Keratinocyte (primary cell): Measurements from ENCODE around the gene UMODL1. TPM values are rescaled to one million over a fixed set of nuclear protein-coding genes. Genes with fewer than 3 reads are reported as not detected.

Experiments used
- DNase-seq: peaks from one replicate; pipeline ENCODE4 v3.0.0-alpha.2; 2011; ENCODE audit warnings: low read depth, missing footprints, low spot score
- FAIRE-seq: peaks from 2 replicates; lab custom pipeline; 2011; peaks lifted over from hg19 to GRCh38; lab: Jason Lieb, UNC
- H2AFZ ChIP-seq: 2 replicates; pipeline ENCODE4 v1.6.0; 2012; ENCODE audit warnings: low read length, control low read depth, inconsistent platforms; ENCODE audit not compliant: control insufficient read depth
- H3K27ac ChIP-seq: 2 replicates; pipeline ENCODE4 v1.5.1; 2011; ENCODE audit warnings: low read length; ENCODE audit not compliant: control insufficient read depth, insufficient read depth
- H3K27me3 ChIP-seq: 3 replicates; pipeline ENCODE4 v1.6.0; 2011; ENCODE audit warnings: low read length; ENCODE audit not compliant: control insufficient read depth, insufficient read depth; ENCODE audit errors: extremely low read depth
- H3K36me3 ChIP-seq, 2 experiments: 2 replicates in 1 of 2; 3 replicates in 1 of 2; pipeline ENCODE4 v1.5.1; 2011; ENCODE audit warnings: low read length in 2 of 2, mild to moderate bottlenecking in 1 of 2; ENCODE audit not compliant: control insufficient read depth in 2 of 2, insufficient read depth in 2 of 2; ENCODE audit errors: extremely low read depth in 1 of 2
- H3K4me1 ChIP-seq: 3 replicates; pipeline ENCODE4 v1.5.1; 2011; ENCODE audit warnings: low read length; ENCODE audit not compliant: control insufficient read depth, insufficient read depth; ENCODE audit errors: extremely low read depth
- H3K4me2 ChIP-seq: 3 replicates; pipeline ENCODE4 v1.6.0; 2011; ENCODE audit warnings: low read depth, low read length; ENCODE audit not compliant: control insufficient read depth, insufficient read depth; ENCODE audit errors: extremely low read depth
- H3K4me3 ChIP-seq, 3 experiments: fragments of 200-600 bp in 1 of 3; sonication (generic) in 1 of 3; 2 replicates in 2 of 3; 3 replicates in 1 of 3; pipeline ENCODE4 v1.5.1; 2011 to 2016; ENCODE audit warnings: low read length in 3 of 3, mild to moderate bottlenecking in 3 of 3, control low read depth in 2 of 3, inconsistent platforms in 1 of 3, low read depth in 1 of 3, mixed read lengths in 1 of 3, mixed run types in 1 of 3, moderate library complexity in 1 of 3; ENCODE audit not compliant: control insufficient read depth in 2 of 3, insufficient read depth in 2 of 3; ENCODE audit errors: extremely low read depth in 1 of 3
- H3K79me2 ChIP-seq: 2 replicates; pipeline ENCODE4 v1.6.0; 2012; ENCODE audit warnings: low read length; ENCODE audit not compliant: control insufficient read depth, insufficient read depth
- H3K9ac ChIP-seq: 3 replicates; pipeline ENCODE4 v1.6.0; 2011; ENCODE audit warnings: low read length; ENCODE audit not compliant: control insufficient read depth, insufficient read depth; ENCODE audit errors: extremely low read depth
- H3K9me1 ChIP-seq: 3 replicates; pipeline ENCODE4 v1.6.0; 2011; ENCODE audit warnings: low read length; ENCODE audit not compliant: control insufficient read depth, insufficient read depth; ENCODE audit errors: extremely low read depth
- H3K9me3 ChIP-seq: 2 replicates; pipeline ENCODE4 v1.5.1; 2012; ENCODE audit warnings: low read depth, low read length; ENCODE audit not compliant: control insufficient read depth
- H4K20me1 ChIP-seq: 3 replicates; pipeline ENCODE4 v1.6.0; 2011; ENCODE audit warnings: low read length; ENCODE audit not compliant: control insufficient read depth, insufficient read depth; ENCODE audit errors: extremely low read depth
- CTCF ChIP-seq, 3 experiments: IDR thresholded peaks in 1 of 3; conservative IDR thresholded peaks in 1 of 3; optimal IDR thresholded peaks in 1 of 3; 2 replicates in 2 of 3; 3 replicates in 1 of 3; pipeline versions ENCODE3 to v1.5.1; 2011; ENCODE audit warnings: low read length in 3 of 3, mild to moderate bottlenecking in 3 of 3, moderate library complexity in 2 of 3, control low read depth in 1 of 3, inconsistent platforms in 1 of 3; ENCODE audit not compliant: insufficient read depth in 2 of 3; ENCODE audit errors: extremely low read depth in 1 of 3
- EZH2 ChIP-seq: IDR thresholded peaks from one replicate; pipeline ENCODE4 v1.6.1; 2012; ENCODE audit warnings: inconsistent platforms, mild to moderate bottlenecking, low read length, moderate library complexity
- dilution Hi-C: fragments of 300-500 bp; cut with MboI; formaldehyde crosslinking; loops from one replicate; pipeline ENCODE4 v1.7.0; 2020; ENCODE audit warnings: low sequenced_read_pairs; ENCODE audit not compliant: extremely low pct_ligation_motif_present
- polyA plus RNA-seq, 5 experiments: library from polyadenylated mRNA; depleted of rRNA in 3 of 5; stranded (reverse) in 3 of 5; stranded (forward) in 1 of 5; unstranded in 1 of 5; fragments of >200 nt; gene quantifications; 1 replicate in 1 of 5; 2 replicates in 3 of 5; 3 replicates in 1 of 5; pipeline versions ENCODE4 v1.2.1 to v1.2.3, GENCODE V29; 2011 to 2012; ENCODE audit warnings: missing spikeins in 2 of 5, low read depth in 1 of 5, low replicate concordance in 1 of 5

The UMODL1 gene
- polyA plus RNA-seq, 1 donor (not counting 4 experiments of a cell fraction or from before 2014, with no cell fraction given) = 0.03 TPM

GRCh38 chr21:42059721-42060120 is 11.4 kb upstream of the UMODL1 start:
- no peaks in the 10 kb centered on the region for H3K36me3 ChIP-seq
- H3K4me1 ChIP-seq = peaks cover 49% of the 10 kb centered on the region
- TF ChIP-seq CTCF (optimal IDR thresholded peaks at IDR 0.05 in 1 of 3, IDR thresholded peaks at IDR 0.05 in 1 of 3, conservative IDR thresholded peaks at IDR 0.05 in 1 of 3; ENCODE audit: extremely low read depth in 1 of 3, insufficient read depth in 2 of 3, low read length in 3 of 3) = no peak
- no peak for TF ChIP-seq EZH2
- H3K9me3 ChIP-seq = no peaks in the 10 kb centered on the region
- no peak overlapping the region for H3K9ac ChIP-seq
- peaks cover 3% of the 10 kb centered on the region for H3K9me1 ChIP-seq
- FAIRE-seq = no peak
- no peak for DNase-seq
- H3K27me3 ChIP-seq = no peaks in the 10 kb centered on the region
- dilution Hi-C loops = no loop called here
- no peaks in the 10 kb centered on the region for H3K79me2 ChIP-seq
- H3K4me2 ChIP-seq = no peak overlapping the region
- no peak overlapping the region for H3K4me3 ChIP-seq
- no peak overlapping the region for H3K27ac ChIP-seq
- H4K20me1 ChIP-seq = no peaks in the 10 kb centered on the region
- no peak overlapping the region for H2AFZ ChIP-seq

- DNase-seq (no peak), FAIRE-seq (no peak)
- no peak overlapping the region for H3K4me3 ChIP-seq
- H3K4me2 ChIP-seq = no peak overlapping the region
- peaks cover 3% of the 10 kb centered on the region for H3K9me1 ChIP-seq
- H3K9me3 ChIP-seq = no peaks in the 10 kb centered on the region
- H4K20me1 ChIP-seq = no peaks in the 10 kb centered on the region
- H3K79me2 ChIP-seq = no peaks in the 10 kb centered on the region
- no peak for TF ChIP-seq CTCF (optimal IDR thresholded peaks at IDR 0.05 in 1 of 3, IDR thresholded peaks at IDR 0.05 in 1 of 3, conservative IDR thresholded peaks at IDR 0.05 in 1 of 3; ENCODE audit: extremely low read depth in 1 of 3, insufficient read depth in 2 of 3, low read length in 3 of 3)
- no peak for TF ChIP-seq EZH2
- H3K9ac ChIP-seq = no peak overlapping the region
- no peak overlapping the region for H3K27ac ChIP-seq
- no peaks in the 10 kb centered on the region for H3K27me3 ChIP-seq
- peaks cover 53% of the 10 kb centered on the region for H3K4me1 ChIP-seq
- no peaks in the 10 kb centered on the region for H3K36me3 ChIP-seq
- dilution Hi-C loops = no loop called here
- no peak overlapping the region for H2AFZ ChIP-seq
These were observed 11.0 kb upstream of the UMODL1 start for GRCh38 chr21:42060166-42060565.
